Measurements from ENCODE around the gene TMEM33. TPM values are rescaled to one million over a fixed set of nuclear protein-coding genes. Genes with fewer than 3 reads are reported as not detected.

The TMEM33 gene
- total and polyA plus RNA-seq, 2 of the 8 experiments (the other 6 are each of a cell fraction or from before 2014, with no cell fraction given): 72.5 to 94.4 TPM

DNA sequence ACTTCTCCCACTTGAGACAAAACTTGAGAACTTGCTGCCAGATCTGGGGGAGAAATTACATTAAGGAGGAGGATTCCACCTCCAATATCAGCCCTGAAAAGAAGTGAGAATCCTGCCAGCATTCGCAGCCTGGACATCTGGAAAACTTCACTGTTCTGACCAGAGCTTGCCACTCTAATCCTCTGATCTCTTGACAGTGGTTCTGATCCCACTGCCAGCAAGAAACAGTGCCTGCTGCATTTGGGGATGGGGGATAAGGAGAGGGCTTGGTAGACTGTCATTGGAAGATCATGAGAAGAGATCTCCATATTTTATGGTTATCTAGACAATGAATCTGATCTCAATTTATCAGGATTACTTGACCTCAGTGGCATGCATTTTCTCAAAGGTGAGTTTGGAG is 49.8 kb upstream of the TMEM33 start (continued):
- TF ChIP-seq PHF8 (conservative IDR thresholded peaks at IDR 0.05; ENCODE audit: low read depth, low read length): no peak
- TF ChIP-seq CBX8 (IDR thresholded peaks at IDR 0.05; ENCODE audit: borderline replicate concordance, low read depth, low read length): no peak
- TF ChIP-seq ZNF274 (IDR thresholded peaks at IDR 0.05; ENCODE audit: borderline replicate concordance, extremely low read depth, low read length): no peak
- TF ChIP-seq HDAC6 (IDR thresholded peaks at IDR 0.05; ENCODE audit: low read depth, low read length): no peak
- TF ChIP-seq KDM1A (IDR thresholded peaks at IDR 0.05; ENCODE audit: borderline replicate concordance, low read length): no peak

Measured in H1 (cell line).